ENCODE results near the gene TTYH1.

DNA sequence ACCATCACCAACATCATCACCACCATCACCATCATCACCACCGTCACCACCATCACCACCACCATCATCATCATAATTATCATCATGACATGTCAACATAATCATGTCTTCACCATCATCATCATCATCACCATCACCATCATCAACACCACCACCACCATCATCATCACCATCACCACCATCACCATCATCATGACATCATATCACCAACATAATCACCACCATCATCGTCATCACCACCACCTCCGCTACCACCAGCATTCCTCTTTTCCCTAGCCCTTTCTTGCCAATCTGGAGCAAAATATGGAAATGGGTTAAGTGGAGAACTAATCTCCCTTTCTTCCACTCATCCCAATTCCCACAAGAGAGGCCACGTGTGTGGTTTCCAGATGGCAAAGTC, 1.1 kb upstream of the TTYH1 start:
- TF ChIP-seq, protein P1, sequence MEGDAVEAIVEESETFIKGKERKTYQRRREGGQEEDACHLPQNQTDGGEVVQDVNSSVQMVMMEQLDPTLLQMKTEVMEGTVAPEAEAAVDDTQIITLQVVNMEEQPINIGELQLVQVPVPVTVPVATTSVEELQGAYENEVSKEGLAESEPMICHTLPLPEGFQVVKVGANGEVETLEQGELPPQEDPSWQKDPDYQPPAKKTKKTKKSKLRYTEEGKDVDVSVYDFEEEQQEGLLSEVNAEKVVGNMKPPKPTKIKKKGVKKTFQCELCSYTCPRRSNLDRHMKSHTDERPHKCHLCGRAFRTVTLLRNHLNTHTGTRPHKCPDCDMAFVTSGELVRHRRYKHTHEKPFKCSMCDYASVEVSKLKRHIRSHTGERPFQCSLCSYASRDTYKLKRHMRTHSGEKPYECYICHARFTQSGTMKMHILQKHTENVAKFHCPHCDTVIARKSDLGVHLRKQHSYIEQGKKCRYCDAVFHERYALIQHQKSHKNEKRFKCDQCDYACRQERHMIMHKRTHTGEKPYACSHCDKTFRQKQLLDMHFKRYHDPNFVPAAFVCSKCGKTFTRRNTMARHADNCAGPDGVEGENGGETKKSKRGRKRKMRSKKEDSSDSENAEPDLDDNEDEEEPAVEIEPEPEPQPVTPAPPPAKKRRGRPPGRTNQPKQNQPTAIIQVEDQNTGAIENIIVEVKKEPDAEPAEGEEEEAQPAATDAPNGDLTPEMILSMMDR (conservative IDR thresholded peaks at IDR 0.05; ENCODE audit: low read length), result no peak
- TF ChIP-seq EZH2phosphoT487 (IDR thresholded peaks at IDR 0.05; ENCODE audit: borderline replicate concordance), result no peak

Data from Loucy (cell line).